MM.1S (cell line): Measurements from ENCODE around the gene ITPKC.

ENCODE experiments used
- CTCF ChIP-seq: fragments of 300-600 bp; sonication (generic); IDR thresholded peaks from 2 replicates; pipeline ENCODE4 v1.5.1; 2016; ENCODE audit warnings: antibody characterized with exemption, low read length, mixed read lengths
- EZH2 ChIP-seq: fragments of 300-600 bp; sonication (generic); optimal IDR thresholded peaks from 2 replicates; pipeline ENCODE3; 2017; ENCODE audit warnings: low read depth, mild to moderate bottlenecking, antibody characterized with exemption, low read length, mixed read lengths
- EZH2phosphoT487 ChIP-seq: fragments of 300-600 bp; sonication (generic); IDR thresholded peaks from 2 replicates; pipeline ENCODE4 v1.6.1; 2018; ENCODE audit warnings: antibody characterized with exemption, low read length

- no peak for TF ChIP-seq EZH2
- no peak for TF ChIP-seq CTCF
- no peak for TF ChIP-seq EZH2phosphoT487
These were observed 24.7 kb upstream of the ITPKC start for GRCh38 chr19:40692212-40692551.
